ENCODE measurements around the gene HSPA1L.

The HSPA1L gene

GRCh38 chr6:31781244-31782125, 33.6 kb downstream of the HSPA1L start:
- Histone ChIP-seq H3K9me3 (ENCODE audit: control insufficient read depth, low read length) (no peaks in the 10 kb centered on the region), H3K4ac (ENCODE audit: low read depth in 1 of 2, low read length in 2 of 2) (no peak overlapping the region), H2AFZ (ENCODE audit: low read depth, low read length) (no peak overlapping the region), H2BK12ac (ENCODE audit: low read length in 2 of 2) (no peak overlapping the region), H3K79me1 (replicated peaks; ENCODE audit: low read length, poor library complexity, severe bottlenecking) (peaks cover 18% of the 10 kb centered on the region), H2AK5ac (ENCODE audit: low read length, severe bottlenecking) (no peak overlapping the region), H2BK5ac (ENCODE audit: low read depth, low read length, poor library complexity, severe bottlenecking) (no peak overlapping the region), H2BK120ac (ENCODE audit: low read depth, low read length) (no peak overlapping the region), H2BK15ac (ENCODE audit: low read depth, poor library complexity, severe bottlenecking) (no peak overlapping the region), H3K27ac (ENCODE audit: low read length, poor library complexity, severe bottlenecking) (no peak overlapping the region), H3K27me3 (ENCODE audit: control insufficient read depth in 1 of 2, insufficient read depth in 1 of 2, low read length in 2 of 2) (no peaks in the 10 kb centered on the region), H3K18ac (ENCODE audit: low read depth in 1 of 2, low read length in 2 of 2) (no peak overlapping the region), H4K91ac (ENCODE audit: low read length) (no peak overlapping the region), H4K8ac (ENCODE audit: low read length) (no peak overlapping the region), H3K4me3 (ENCODE audit: insufficient read depth in 1 of 2, low read depth in 1 of 2, low read length in 2 of 2) (no peak overlapping the region), H3K23ac (ENCODE audit: low read length in 2 of 2) (no peak overlapping the region), H3K14ac (ENCODE audit: low read length in 2 of 2) (no peak overlapping the region), H3K9ac (ENCODE audit: low read length) (no peak overlapping the region), H3K4me2 (ENCODE audit: low read length, poor library complexity, severe bottlenecking) (no peak overlapping the region), H3K36me3 (ENCODE audit: control insufficient read depth in 1 of 2, insufficient read depth in 2 of 2, low read depth in 1 of 2, low read length in 2 of 2) (peaks cover 81 to 87% of the 10 kb centered on the region in 2 experiments), H3K4me1 (ENCODE audit: control insufficient read depth, insufficient read depth, low read depth, low read length) (peaks cover 15% of the 10 kb centered on the region)
- no peak for DNase-seq
- 94% methylated on average over 23 of the region's 23 CpGs for WGBS

DNA sequence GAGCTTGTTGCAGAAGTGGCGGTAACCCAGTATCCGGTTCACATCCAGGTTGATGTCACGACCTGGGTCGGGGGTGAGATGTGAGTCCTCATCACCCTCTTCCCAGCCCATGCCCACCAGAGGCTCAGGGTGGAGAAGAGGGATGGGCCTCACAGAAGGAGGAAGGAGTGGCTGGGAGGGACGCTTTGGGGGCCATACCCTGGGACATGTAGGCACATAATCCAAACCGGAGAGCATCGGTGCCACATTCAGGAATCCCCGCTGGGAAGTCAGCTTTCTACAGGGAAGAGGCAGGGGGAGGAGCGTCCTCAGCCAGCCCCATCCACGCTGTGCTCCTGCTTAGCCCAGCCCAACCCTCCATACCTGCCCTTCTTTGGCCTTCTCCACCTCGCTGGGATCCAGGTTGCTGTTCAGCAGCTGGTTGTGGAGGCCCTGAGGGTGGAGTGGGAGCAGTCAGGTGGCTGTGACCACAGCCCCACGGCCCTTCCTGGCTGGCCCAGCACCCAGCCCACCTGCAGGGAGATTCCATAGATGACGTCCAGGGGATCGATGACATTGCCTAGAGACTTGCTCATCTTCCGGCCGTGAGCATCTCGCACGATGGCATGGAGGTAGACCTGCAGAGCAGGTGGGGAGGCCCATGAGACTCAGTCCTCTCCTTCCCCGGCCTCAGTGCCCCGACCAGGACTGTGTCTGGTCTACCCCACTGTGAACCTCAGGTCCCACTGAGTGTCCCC, 34.4 kb downstream of the HSPA1L start:
- Histone ChIP-seq H2AK5ac (ENCODE audit: low read length, severe bottlenecking) (no peak overlapping the region), H3K18ac (ENCODE audit: low read depth in 1 of 2, low read length in 2 of 2) (no peak overlapping the region), H2BK12ac (ENCODE audit: low read length in 2 of 2) (no peak overlapping the region), H2BK5ac (ENCODE audit: low read depth, low read length, poor library complexity, severe bottlenecking) (no peak overlapping the region), H3K4me1 (ENCODE audit: control insufficient read depth, insufficient read depth, low read depth, low read length) (peaks cover 16% of the 10 kb centered on the region), H4K8ac (ENCODE audit: low read length) (no peak overlapping the region), H3K14ac (ENCODE audit: low read length in 2 of 2) (no peak overlapping the region), H3K4me2 (ENCODE audit: low read length, poor library complexity, severe bottlenecking) (no peak overlapping the region), H3K9me3 (ENCODE audit: control insufficient read depth, low read length) (no peaks in the 10 kb centered on the region), H3K79me1 (replicated peaks; ENCODE audit: low read length, poor library complexity, severe bottlenecking) (peaks cover 18% of the 10 kb centered on the region), H4K91ac (ENCODE audit: low read length) (no peak overlapping the region), H2BK120ac (ENCODE audit: low read depth, low read length) (no peak overlapping the region), H3K27ac (ENCODE audit: low read length, poor library complexity, severe bottlenecking) (no peak overlapping the region), H3K27me3 (ENCODE audit: control insufficient read depth in 1 of 2, insufficient read depth in 1 of 2, low read length in 2 of 2) (no peaks in the 10 kb centered on the region), H3K36me3 (ENCODE audit: control insufficient read depth in 1 of 2, insufficient read depth in 2 of 2, low read depth in 1 of 2, low read length in 2 of 2) (peaks cover 75 to 82% of the 10 kb centered on the region in 2 experiments), H2AFZ (ENCODE audit: low read depth, low read length) (no peak overlapping the region), H2BK15ac (ENCODE audit: low read depth, poor library complexity, severe bottlenecking) (no peak overlapping the region), H3K23ac (ENCODE audit: low read length in 2 of 2) (no peak overlapping the region), H3K4ac (ENCODE audit: low read depth in 1 of 2, low read length in 2 of 2) (no peak overlapping the region), H3K9ac (ENCODE audit: low read length) (no peak overlapping the region), H3K4me3 (ENCODE audit: insufficient read depth in 1 of 2, low read depth in 1 of 2, low read length in 2 of 2) (no peak overlapping the region)
- 92% methylated on average over 20 of the region's 20 CpGs for WGBS
- DNase-seq = no peak

GRCh38 chr6:31779908-31780307, 35.2 kb downstream of the HSPA1L start:
- no peaks in the 10 kb centered on the region for H3K9me3 ChIP-seq (ENCODE audit: control insufficient read depth, low read length)
- H3K4me3 ChIP-seq (ENCODE audit: insufficient read depth in 1 of 2, low read depth in 1 of 2, low read length in 2 of 2) = no peak overlapping the region
- no peak overlapping the region for H3K4ac ChIP-seq (ENCODE audit: low read depth in 1 of 2, low read length in 2 of 2)
- no peak overlapping the region for H3K23ac ChIP-seq (ENCODE audit: low read length in 2 of 2)
- no peak overlapping the region for H4K91ac ChIP-seq (ENCODE audit: low read length)
- no peak overlapping the region for H3K18ac ChIP-seq (ENCODE audit: low read depth in 1 of 2, low read length in 2 of 2)
- no peak overlapping the region for H3K14ac ChIP-seq (ENCODE audit: low read length in 2 of 2)
- peaks cover 10% of the 10 kb centered on the region for H3K79me1 ChIP-seq (replicated peaks; ENCODE audit: low read length, poor library complexity, severe bottlenecking)
- peaks cover 67 to 75% of the 10 kb centered on the region in 2 experiments for H3K36me3 ChIP-seq (ENCODE audit: control insufficient read depth in 1 of 2, insufficient read depth in 2 of 2, low read depth in 1 of 2, low read length in 2 of 2)
- WGBS = 99% methylated on average over 10 of the region's 10 CpGs
- H2AK5ac ChIP-seq (ENCODE audit: low read length, severe bottlenecking) = no peak overlapping the region
- H2AFZ ChIP-seq (ENCODE audit: low read depth, low read length) = no peak overlapping the region
- H3K4me1 ChIP-seq (ENCODE audit: control insufficient read depth, insufficient read depth, low read depth, low read length) = peaks cover 16% of the 10 kb centered on the region
- H3K4me2 ChIP-seq (ENCODE audit: low read length, poor library complexity, severe bottlenecking) = no peak overlapping the region
- no peaks in the 10 kb centered on the region for H3K27me3 ChIP-seq (ENCODE audit: control insufficient read depth in 1 of 2, insufficient read depth in 1 of 2, low read length in 2 of 2)
- H4K8ac ChIP-seq (ENCODE audit: low read length) = no peak overlapping the region
- no peak overlapping the region for H2BK15ac ChIP-seq (ENCODE audit: low read depth, poor library complexity, severe bottlenecking)
- no peak overlapping the region for H3K27ac ChIP-seq (ENCODE audit: low read length, poor library complexity, severe bottlenecking)
- H3K9ac ChIP-seq (ENCODE audit: low read length) = no peak overlapping the region
- H2BK12ac ChIP-seq (ENCODE audit: low read length in 2 of 2) = no peak overlapping the region
- no peak overlapping the region for H2BK120ac ChIP-seq (ENCODE audit: low read depth, low read length)
- no peak for DNase-seq
- no peak overlapping the region for H2BK5ac ChIP-seq (ENCODE audit: low read depth, low read length, poor library complexity, severe bottlenecking)

Data from mesenchymal stem cell (in vitro differentiated cells and primary cell).